ENCODE measurements around the gene CLDN6.
A peak's percentile ranks its signal among the peaks of the same experiment; 100 is the strongest.
"Not testable (repeated sequence)": the region's sequence is repeated elsewhere in the genome, so short reads cannot be mapped to it uniquely, and the experiment has no call there.

The CLDN6 gene

GRCh38 chr16:3017794-3018506 is at the start of gene CLDN6:
Gene CLDN6, minus strand, starts transcription at chr16:3018183. Its CDS starts 2,162 bp downstream, at chr16:3016021.
- DNase-seq (ENCODE audit: low read depth) = no peak

GRCh38 chr16:3066440-3066748 is 48.4 kb upstream of the CLDN6 start:
- no peak for DNase-seq (ENCODE audit: low read depth)

GRCh38 chr16:3065742-3066439 is 47.9 kb upstream of the CLDN6 start:
- no peak for DNase-seq (ENCODE audit: low read depth)

- DNase-seq (ENCODE audit: low read depth) = peak; percentile 7
Observed at GRCh38 chr16:3065069-3065741, 47.2 kb upstream of the CLDN6 start, which contains the start of gene IL32. Gene IL32, plus strand, starts transcription at chr16:3065640. Its CDS starts 172 bp downstream, at chr16:3065812.

GRCh38 chr16:3063625-3064386 is 45.8 kb upstream of the CLDN6 start:
- no peak for DNase-seq (ENCODE audit: low read depth)

- no peak for DNase-seq (ENCODE audit: low read depth)
Observed at GRCh38 chr16:3062553-3062952, 44.6 kb upstream of the CLDN6 start.

GRCh38 chr16:3060339-3061127 is 42.5 kb upstream of the CLDN6 start:
- DNase-seq (ENCODE audit: low read depth) = no peak

- no peak for DNase-seq (ENCODE audit: low read depth)
Observed at GRCh38 chr16:3059723-3060242, 41.8 kb upstream of the CLDN6 start.

GRCh38 chr16:3059041-3059722 is 41.2 kb upstream of the CLDN6 start:
- peak; percentile 49 for DNase-seq (ENCODE audit: low read depth)

GRCh38 chr16:3058139-3059030 is 40.4 kb upstream of the CLDN6 start:
- peak; percentile 8 for DNase-seq (ENCODE audit: low read depth)

GRCh38 chr16:3057181-3058138 is 39.5 kb upstream of the CLDN6 start:
- no peak for DNase-seq (ENCODE audit: low read depth)

- no peak for DNase-seq (ENCODE audit: low read depth)
Observed at GRCh38 chr16:3056336-3057180, 38.6 kb upstream of the CLDN6 start.

GRCh38 chr16:3055734-3056115 is 37.7 kb upstream of the CLDN6 start:
- DNase-seq (ENCODE audit: low read depth) = not testable (repeated sequence)

- DNase-seq (ENCODE audit: low read depth) = no peak
Observed at GRCh38 chr16:3054965-3055733, 37.2 kb upstream of the CLDN6 start.

- DNase-seq (ENCODE audit: low read depth) = not testable (repeated sequence)
Observed at GRCh38 chr16:3053330-3053710, 35.3 kb upstream of the CLDN6 start.

- DNase-seq (ENCODE audit: low read depth) = not testable (repeated sequence)
Observed at GRCh38 chr16:3052571-3053329, 34.8 kb upstream of the CLDN6 start.
